Upper lobe of left lung (tissue), 4 donors: ENCODE data around the gene ARHGAP31.

Experiments
- CTCF ChIP-seq, 6 experiments: fragments of 450-650 bp in 4 of 6; fragments of 200-600 bp in 2 of 6; sonication (generic) in 2 of 6; IDR thresholded peaks; one replicate each; pipeline ENCODE4 v1.5.1; 2016 to 2019; ENCODE audit warnings: antibody characterized with exemption in 6 of 6
- POLR2A ChIP-seq, 4 donors: fragments of 450-650 bp; IDR thresholded peaks; one replicate each; pipeline ENCODE4 v1.5.1; 2016 to 2017; ENCODE audit warnings: antibody characterized with exemption in 4 of 4, mild to moderate bottlenecking in 2 of 4

GRCh38 chr3:119350114-119350513 lies 55.9 kb downstream of the ARHGAP31 start:
- TF ChIP-seq CTCF (IDR thresholded peaks at IDR 0.05) (no peak), POLR2A (IDR thresholded peaks at IDR 0.05) (no peak)
